GM18951 (cell line): Measurements from ENCODE around the gene DTX2.
"Not testable (repeated sequence)": the region's sequence is repeated elsewhere in the genome, so short reads cannot be mapped to it uniquely, and the experiment has no call there.

ENCODE experiments used
- POLR2A ChIP-seq: IDR thresholded peaks from 4 replicates; pipeline ENCODE4 v1.6.1; 2011; ENCODE audit warnings: mild to moderate bottlenecking; ENCODE audit not compliant: insufficient read length, insufficient read depth; ENCODE audit errors: extremely low read depth
- in situ Hi-C: fragments of 300-500 bp; cut with MboI; formaldehyde crosslinking; loops from one replicate; pipeline ENCODE4 v1.12.0; 2022; ENCODE audit warnings: low sequenced_read_pairs, mixed read lengths, inconsistent platforms; ENCODE audit not compliant: unreplicated experiment

The DTX2 gene

DNA sequence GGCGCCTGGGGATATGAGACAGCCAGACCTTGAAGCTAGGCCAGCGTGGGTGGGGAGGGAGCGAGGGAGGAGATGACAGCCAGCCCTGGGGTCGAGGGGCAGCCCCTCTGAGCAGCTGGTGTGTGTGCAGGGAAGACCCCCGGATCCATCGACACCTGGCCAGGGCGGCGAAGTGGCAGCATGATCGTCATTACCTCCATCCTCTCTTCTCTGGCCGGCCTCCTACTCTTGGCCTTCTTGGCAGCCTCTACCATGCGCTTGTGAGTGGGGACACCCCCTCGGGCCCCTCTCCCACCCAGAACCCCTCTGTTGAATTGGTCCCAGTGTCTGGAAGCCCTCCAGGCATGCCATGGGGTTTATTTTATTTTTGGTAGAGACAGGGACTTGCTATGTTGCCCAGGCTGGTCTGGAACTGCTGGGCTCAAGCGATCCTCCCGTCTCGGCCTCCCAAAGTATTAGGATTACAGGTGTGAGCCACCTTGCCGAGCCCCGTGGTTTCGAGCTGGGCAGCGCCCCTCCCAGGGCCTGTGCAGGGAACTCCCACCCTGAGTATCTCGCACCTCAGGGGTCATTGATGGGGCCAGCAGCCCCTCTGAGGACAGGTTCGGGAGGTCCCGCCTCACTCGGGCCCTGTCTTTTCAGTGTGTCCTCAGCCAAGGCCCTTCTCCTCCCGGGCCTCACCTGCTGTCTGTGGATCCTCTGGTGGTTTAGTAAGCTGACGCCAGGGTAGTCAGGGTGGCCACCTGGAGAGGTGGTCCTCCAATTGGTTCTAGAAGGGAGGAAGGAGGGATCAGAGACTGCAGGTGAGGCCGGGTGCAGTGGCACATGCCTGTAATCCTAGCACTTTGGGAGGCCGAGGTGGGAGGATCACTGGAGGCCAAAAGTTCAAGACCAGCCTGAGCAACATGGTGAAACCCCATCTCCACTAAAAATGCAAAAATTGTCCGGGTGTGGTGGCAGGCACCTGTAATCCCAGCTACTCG lies 52.6 kb downstream of the DTX2 start:
- in situ Hi-C loops: loop anchor here (25.0 kb wide), 2 partner anchors 102 to 1002 kb away; partner anchors contain the start of genes SSC4D and ZP3
- no peak for TF ChIP-seq POLR2A

- no peak for TF ChIP-seq POLR2A
- in situ Hi-C loops: loop anchor here (25.0 kb wide), 2 partner anchors 103 to 1003 kb away; partner anchors contain the start of genes SSC4D and ZP3
Observed at GRCh38 chr7:76514926-76515771, 53.6 kb downstream of the DTX2 start.

GRCh38 chr7:76515999-76516443 lies 54.5 kb downstream of the DTX2 start:
- in situ Hi-C loops: loop anchor here (25.0 kb wide), 2 partner anchors 104 to 1004 kb away; partner anchors contain the start of genes SSC4D and ZP3
- TF ChIP-seq POLR2A: no peak

DNA sequence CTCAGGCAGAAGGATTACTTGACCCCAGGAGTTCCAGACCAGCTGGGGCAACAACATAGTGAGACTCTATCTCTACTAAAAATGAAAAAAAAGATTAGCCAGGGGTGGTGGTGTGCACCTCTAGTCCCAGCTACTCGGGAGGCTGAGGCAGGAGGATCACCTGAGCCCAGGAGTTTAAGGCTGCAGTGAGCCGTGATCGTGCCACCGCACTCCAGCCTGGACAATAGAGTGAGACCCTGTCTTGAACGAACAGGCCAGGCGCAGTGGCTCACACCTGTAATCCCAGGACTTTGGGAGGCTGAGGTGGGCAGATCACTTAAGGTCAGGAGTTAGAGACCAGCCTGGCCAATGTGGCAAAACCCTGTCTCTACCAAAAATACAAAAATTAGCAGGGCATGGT lies 55.4 kb downstream of the DTX2 start:
- in situ Hi-C loops: loop anchor here (25.0 kb wide), 2 partner anchors 105 to 1005 kb away; partner anchors contain the start of genes SSC4D and ZP3

DNA sequence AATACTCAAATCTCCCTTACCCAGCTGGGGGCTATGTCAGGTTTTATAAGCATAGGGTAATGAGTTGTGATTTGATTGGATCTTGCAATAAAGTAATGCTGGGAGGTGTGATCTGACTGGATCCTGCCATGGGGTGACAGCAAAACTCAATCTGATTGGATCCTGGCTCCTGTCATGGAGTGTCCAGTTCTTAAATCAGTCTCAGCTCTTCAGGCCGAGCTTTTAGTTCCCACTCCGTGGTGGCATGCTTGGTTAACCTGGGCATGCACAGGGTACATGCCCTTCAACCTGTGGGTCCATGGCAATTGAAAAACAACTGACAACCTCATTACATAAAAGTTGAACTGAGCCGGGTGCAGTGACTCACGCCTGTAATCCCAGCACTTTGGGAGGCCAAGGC lies 64.7 kb downstream of the DTX2 start:
- in situ Hi-C loops: not testable (repeated sequence)

DNA sequence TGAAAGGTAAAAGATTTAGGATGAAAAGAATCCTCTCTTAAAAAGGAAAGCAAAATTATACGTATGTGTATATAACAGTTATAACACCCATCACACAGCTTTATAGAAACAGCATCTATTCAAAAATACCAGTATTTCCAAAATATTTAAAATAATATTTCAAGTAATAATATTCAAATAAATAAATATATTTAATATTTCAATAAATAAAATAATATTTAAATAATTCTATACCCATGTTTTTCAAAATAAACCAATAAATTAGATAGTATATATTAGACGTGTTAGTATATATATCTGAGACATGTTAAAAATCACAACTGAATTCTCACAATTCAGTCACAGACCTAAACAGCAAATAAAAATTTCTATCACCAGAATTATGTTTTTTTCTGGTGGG lies 70.1 kb downstream of the DTX2 start:
- in situ Hi-C loops: not testable (repeated sequence)

- in situ Hi-C loops: not testable (repeated sequence)
Observed at GRCh38 chr7:76543197-76543596, 81.7 kb downstream of the DTX2 start, which contains the start of gene SPDYE16. TSS of gene SPDYE16 (minus strand) at chr7:76543297. CDS start at chr7:76541459, 1,838 bp downstream.

- in situ Hi-C loops: not testable (repeated sequence)
- peak; percentile 72 for TF ChIP-seq POLR2A
Observed at GRCh38 chr7:76549025-76549854, 87.7 kb downstream of the DTX2 start.

- in situ Hi-C loops: not testable (repeated sequence)
Observed at GRCh38 chr7:76549855-76550248, 88.3 kb downstream of the DTX2 start.

GRCh38 chr7:76551992-76552391 lies 90.5 kb downstream of the DTX2 start:
- in situ Hi-C loops: not testable (repeated sequence)
